Left ventricle myocardium inferior (tissue), 1 donor: Measurements from ENCODE around the gene FCN2. TPM values are rescaled to one million over a fixed set of nuclear protein-coding genes. Genes with fewer than 3 reads are reported as not detected.

Experiments
- DNase-seq: peaks from one replicate; pipeline ENCODE4 v3.0.0-alpha.2; 2020
- H3K27ac ChIP-seq: fragments of 200-600 bp; replicated peaks from 2 replicates; pipeline ENCODE4 v1.8.0; 2021
- H3K27me3 ChIP-seq: fragments of 200-600 bp; 2 replicates; pipeline ENCODE4 v1.8.0; 2021; ENCODE audit warnings: low read depth
- H3K36me3 ChIP-seq: fragments of 200-600 bp; 2 replicates; pipeline ENCODE4 v1.8.0; 2021
- H3K4me1 ChIP-seq: fragments of 200-600 bp; 2 replicates; pipeline ENCODE4 v1.8.0; 2021
- H3K4me3 ChIP-seq: fragments of 200-600 bp; 2 replicates; pipeline ENCODE4 v1.8.0; 2021; ENCODE audit warnings: mild to moderate bottlenecking, moderate library complexity
- H3K9me3 ChIP-seq: fragments of 200-600 bp; replicated peaks from 2 replicates; pipeline ENCODE4 v1.8.0; 2021
- intact Hi-C: fragments of 100-400 bp; cut with micrococcal nuclease; formaldehyde crosslinking; loops from one replicate; pipeline ENCODE4 v1.11.0; 2022
- total RNA-seq: library from RNA; stranded (reverse); fragmentation: NEBNext Ultra II Directional; extraction: Animal tissue kit (Norgen Biotek cat#: 25700); gene quantifications from one replicate; pipeline ENCODE4 v1.2.1, GENCODE V29; 2021
- TF ChIP-seq, protein P1 (sequence below): fragments of 200-600 bp; IDR thresholded peaks from 2 replicates; pipeline ENCODE4 v1.8.0; 2021; ENCODE audit warnings: antibody characterized with exemption, mild to moderate bottlenecking, borderline replicate concordance
- donor health status: DM: no; HTN: yes; CAD: no; lungs with severe emphysema.

The FCN2 gene
- total RNA-seq, 1 donor from 2014 or later: not detected

DNA sequence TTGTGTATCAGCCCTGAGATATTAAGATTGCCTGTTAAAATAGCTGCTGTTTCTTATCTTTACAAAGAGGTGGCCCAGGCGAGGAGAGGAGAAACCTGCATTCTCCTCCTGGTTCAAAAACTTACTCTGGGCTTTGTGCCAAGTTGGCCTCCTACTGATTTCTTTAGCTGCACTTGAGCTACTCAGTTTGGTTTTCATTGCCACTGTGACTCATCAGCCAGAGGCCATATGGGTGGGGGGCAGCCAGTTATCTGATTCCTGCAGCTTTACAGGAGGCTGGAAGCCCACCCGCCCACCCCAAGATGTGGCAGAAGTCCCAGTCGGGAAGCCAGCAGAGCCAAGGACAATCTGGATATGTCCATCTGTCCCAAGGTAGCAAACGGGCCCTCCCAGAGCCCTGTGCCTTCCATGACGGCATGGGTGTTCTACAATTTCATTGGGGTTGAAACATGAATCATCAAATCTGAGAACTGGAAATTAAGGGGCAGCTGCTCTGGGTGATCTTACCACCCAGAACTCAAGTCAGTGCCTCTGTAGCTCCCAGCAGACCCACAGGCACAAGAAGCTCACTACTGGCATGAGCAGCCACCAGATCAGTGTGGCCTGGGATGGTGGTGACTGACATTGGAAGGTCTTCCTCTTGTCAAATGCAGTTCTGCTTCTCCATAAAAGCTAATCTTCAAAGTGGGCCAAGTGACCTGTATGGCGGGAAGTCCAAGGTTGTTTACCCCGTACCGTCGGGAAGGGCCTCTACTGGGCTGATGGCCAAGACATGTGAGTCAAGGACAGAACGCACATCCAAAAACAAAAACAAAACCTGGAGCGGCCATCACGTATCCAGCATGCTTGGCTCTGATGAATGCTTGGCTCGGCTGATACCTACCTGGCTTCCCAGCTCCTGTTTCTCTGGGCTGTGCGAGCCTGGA lies 15.6 kb downstream of the FCN2 start:
- DNase-seq: peak; percentile 59
- H3K9me3 ChIP-seq: peaks cover 28% of the 10 kb centered on the region
- H3K27me3 ChIP-seq: no peaks in the 10 kb centered on the region
- intact Hi-C loops: no loop called here
- peak overlapping the region; percentile 89 for H3K27ac ChIP-seq
- TF ChIP-seq, protein P1, sequence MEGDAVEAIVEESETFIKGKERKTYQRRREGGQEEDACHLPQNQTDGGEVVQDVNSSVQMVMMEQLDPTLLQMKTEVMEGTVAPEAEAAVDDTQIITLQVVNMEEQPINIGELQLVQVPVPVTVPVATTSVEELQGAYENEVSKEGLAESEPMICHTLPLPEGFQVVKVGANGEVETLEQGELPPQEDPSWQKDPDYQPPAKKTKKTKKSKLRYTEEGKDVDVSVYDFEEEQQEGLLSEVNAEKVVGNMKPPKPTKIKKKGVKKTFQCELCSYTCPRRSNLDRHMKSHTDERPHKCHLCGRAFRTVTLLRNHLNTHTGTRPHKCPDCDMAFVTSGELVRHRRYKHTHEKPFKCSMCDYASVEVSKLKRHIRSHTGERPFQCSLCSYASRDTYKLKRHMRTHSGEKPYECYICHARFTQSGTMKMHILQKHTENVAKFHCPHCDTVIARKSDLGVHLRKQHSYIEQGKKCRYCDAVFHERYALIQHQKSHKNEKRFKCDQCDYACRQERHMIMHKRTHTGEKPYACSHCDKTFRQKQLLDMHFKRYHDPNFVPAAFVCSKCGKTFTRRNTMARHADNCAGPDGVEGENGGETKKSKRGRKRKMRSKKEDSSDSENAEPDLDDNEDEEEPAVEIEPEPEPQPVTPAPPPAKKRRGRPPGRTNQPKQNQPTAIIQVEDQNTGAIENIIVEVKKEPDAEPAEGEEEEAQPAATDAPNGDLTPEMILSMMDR: no peak
- H3K36me3 ChIP-seq: no peaks in the 10 kb centered on the region
- H3K4me1 ChIP-seq: peaks cover 58% of the 10 kb centered on the region
- H3K4me3 ChIP-seq: no peak overlapping the region

DNA sequence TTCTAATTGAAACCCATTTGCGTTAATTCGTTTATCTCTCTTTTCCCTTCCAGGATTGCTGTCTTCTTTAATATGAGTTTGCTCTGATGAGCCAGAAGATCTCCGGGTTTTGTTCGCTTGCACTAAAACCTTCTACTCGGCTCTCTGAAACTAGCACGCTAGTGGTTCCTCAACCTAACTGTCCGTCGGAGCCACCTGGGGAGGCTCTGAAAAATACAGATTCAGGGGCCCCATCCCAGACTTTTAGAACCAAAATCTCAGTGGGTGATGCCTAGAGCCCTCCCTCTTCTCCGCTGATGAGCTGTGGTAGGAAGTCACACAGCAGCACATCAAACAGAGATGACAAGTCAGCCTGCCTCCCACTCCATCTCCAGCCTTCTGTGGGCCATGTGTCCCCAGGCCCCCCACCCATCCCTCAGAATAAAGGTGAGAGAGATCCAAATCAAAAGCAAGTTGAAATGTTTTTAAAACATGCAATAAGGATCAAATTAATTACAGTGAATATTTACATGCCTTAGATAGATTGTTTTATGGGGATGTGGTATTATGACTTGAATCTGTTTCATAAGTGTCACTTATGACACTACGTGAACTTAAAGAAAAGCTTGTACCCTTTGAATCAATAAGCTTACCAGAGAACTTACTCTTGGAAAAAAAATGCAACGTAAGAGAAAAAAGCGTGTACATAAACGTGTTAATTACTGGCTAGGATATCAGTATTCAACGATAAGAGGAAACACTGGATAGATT lies 16.4 kb downstream of the FCN2 start:
- TF ChIP-seq, protein P1: no peak
- DNase-seq: no peak
- Histone ChIP-seq H3K4me1 (peaks cover 50% of the 10 kb centered on the region), H3K27ac (peak overlapping the region; percentile 89), H3K9me3 (peaks cover 28% of the 10 kb centered on the region), H3K4me3 (no peak overlapping the region), H3K27me3 (no peaks in the 10 kb centered on the region), H3K36me3 (no peaks in the 10 kb centered on the region)
- intact Hi-C loops: no loop called here

DNA sequence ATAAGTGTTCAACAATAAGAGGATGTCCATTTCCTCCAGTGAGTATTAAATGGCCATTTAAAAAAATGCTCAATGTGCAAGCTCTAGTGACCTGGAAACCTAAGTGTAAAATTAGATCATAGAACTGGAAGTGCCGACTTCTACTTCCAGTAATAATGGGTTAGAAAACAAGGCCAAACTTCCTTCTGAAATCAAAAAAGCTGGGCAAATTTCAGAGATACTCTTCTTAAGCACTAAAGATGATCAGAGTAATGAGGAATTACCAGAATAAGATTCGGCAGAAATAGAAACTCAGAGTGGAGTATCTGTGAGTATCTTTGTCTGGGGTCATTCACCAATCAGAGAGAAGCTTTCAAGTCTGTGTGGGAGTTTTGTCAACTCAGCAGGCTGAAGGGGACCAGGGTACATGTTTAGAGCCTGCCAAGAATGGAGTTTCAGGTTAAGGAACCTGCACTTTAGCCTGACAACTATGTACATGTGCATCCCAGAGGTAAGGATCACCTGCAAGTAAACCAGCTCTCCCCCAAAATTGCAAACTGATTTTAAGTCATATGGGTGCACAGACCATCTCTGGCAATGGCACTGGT lies 17.1 kb downstream of the FCN2 start:
- no peak for DNase-seq
- Histone ChIP-seq H3K9me3 (peaks cover 28% of the 10 kb centered on the region), H3K27ac (peak overlapping the region; percentile 89), H3K27me3 (no peaks in the 10 kb centered on the region), H3K4me3 (no peak overlapping the region), H3K36me3 (no peaks in the 10 kb centered on the region), H3K4me1 (peaks cover 48% of the 10 kb centered on the region)
- TF ChIP-seq, protein P1: no peak
- intact Hi-C loops: no loop called here

DNA sequence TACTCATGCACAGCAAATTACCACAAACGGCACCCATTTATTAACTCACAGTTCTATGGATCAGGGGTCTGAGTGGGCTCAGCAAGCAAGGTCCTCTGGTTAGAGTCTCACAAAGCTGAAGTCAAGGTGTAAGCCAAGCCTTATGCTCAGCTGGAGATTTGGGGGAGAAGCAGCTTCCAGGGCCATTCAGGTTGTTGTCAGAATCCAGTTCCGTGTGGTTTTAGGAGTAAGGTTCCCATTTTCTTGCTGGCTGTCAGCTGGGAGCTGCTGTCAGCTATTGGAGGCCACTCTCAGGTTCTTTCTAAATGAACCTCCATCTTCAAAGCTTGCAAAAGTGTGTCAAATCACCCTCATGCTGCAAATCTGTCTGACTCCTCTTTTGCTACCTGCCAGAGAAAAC lies 17.7 kb downstream of the FCN2 start:
- intact Hi-C loops: no loop called here
- TF ChIP-seq, protein P1: no peak
- DNase-seq: no peak
- peaks cover 48% of the 10 kb centered on the region for H3K4me1 ChIP-seq
- H3K9me3 ChIP-seq: peaks cover 28% of the 10 kb centered on the region
- peak overlapping the region; percentile 89 for H3K27ac ChIP-seq
- no peaks in the 10 kb centered on the region for H3K36me3 ChIP-seq
- H3K4me3 ChIP-seq: no peak overlapping the region
- H3K27me3 ChIP-seq: no peaks in the 10 kb centered on the region

DNA sequence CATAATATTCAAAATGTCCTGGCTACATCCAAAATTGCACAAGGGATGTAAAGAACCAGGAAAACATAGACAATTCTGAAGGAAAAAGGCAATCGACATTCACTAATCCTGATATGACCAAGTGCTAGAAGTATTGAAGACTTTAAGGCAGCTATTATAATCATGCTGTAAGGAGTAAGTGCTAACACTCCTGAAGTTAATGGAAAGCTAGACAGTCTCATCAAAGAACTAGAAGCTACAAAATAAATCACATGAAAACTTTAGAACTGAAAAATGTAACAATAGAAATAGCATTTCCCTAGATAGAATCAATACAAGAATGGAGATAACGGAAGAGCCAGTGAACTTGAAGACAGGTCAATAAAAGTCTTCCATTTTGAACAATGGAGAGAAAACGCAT lies 18.6 kb downstream of the FCN2 start:
- no peaks in the 10 kb centered on the region for H3K27me3 ChIP-seq
- intact Hi-C loops: no loop called here
- no peak overlapping the region for H3K27ac ChIP-seq
- no peaks in the 10 kb centered on the region for H3K36me3 ChIP-seq
- TF ChIP-seq, protein P1: no peak
- H3K4me1 ChIP-seq: peaks cover 45% of the 10 kb centered on the region
- peaks cover 25% of the 10 kb centered on the region for H3K9me3 ChIP-seq
- DNase-seq: no peak
- H3K4me3 ChIP-seq: no peak overlapping the region
